ENCODE measurements around the gene PDHX. TPM values are rescaled to one million over a fixed set of nuclear protein-coding genes. Genes with fewer than 3 reads are reported as not detected.
A peak's percentile ranks its signal among the peaks of the same experiment; 100 is the strongest.

Gene PDHX
- total RNA-seq, 1 experiment from 2014 or later, result 63.0 TPM

GRCh38 chr11:34909415-34909814 lies 7.0 kb upstream of the PDHX start:
- ChIA-PET POLR2A (no interaction called here), CTCF (no interaction called here)
- Histone ChIP-seq H3K27me3 (ENCODE audit: control insufficient read depth, insufficient read depth, low read length) (no peaks in the 10 kb centered on the region), H3K4me1 (ENCODE audit: control insufficient read depth, insufficient read depth, low read length) (0 out of 2 replicates have a peak, but pooled peaks cover 3% of the 10 kb centered on the region), H3K27ac (ENCODE audit: low read length) (peak overlapping the region; percentile 46; the same call in 1 of the 2 replicates), H3K9me3 (ENCODE audit: control insufficient read depth, insufficient read depth, low read depth, low read length) (no peaks in the 10 kb centered on the region), H3K36me3 (ENCODE audit: control insufficient read depth, insufficient read depth, low read length) (no peaks in the 10 kb centered on the region), H3K4me3 (ENCODE audit: low read depth in 2 of 2, low read length in 2 of 2) (no peak overlapping the region)
- no peak for DNase-seq (ENCODE audit: low read depth, low spot score)
- TF ChIP-seq TCF7L2 (IDR thresholded peaks at IDR 0.05; ENCODE audit: low read depth, low read length) (no peak), CTCF (IDR thresholded peaks at IDR 0.05) (no peak), SIN3A (IDR thresholded peaks at IDR 0.05; ENCODE audit: borderline replicate concordance, insufficient read depth, low read depth, low read length) (no peak), REST (IDR thresholded peaks at IDR 0.05; ENCODE audit: insufficient read depth in 1 of 2, low read depth in 2 of 2, low read length in 1 of 2) (no peak), POLR2AphosphoS5 (IDR thresholded peaks at IDR 0.05; ENCODE audit: low read depth, low read length) (no peak)
- no TSS peak for BruUV-seq (replicated peaks)
- in situ Hi-C loops (cut with HindIII; ENCODE audit: low pct_unique_long_range_greater_than_20kb, low sequenced_read_pairs), result no loop called here
- intact Hi-C loops (cut with micrococcal nuclease; ENCODE audit: unreplicated experiment), result no loop called here
- ATAC-seq, result no peak

- BruUV-seq (replicated peaks), result no TSS peak
- 0 out of 2 replicates have a peak, but pooled peaks cover 3% of the 10 kb centered on the region for H3K4me1 ChIP-seq (ENCODE audit: control insufficient read depth, insufficient read depth, low read length)
- POLR2A ChIA-PET, result interaction anchor here (0.6 kb wide), 1 partner anchor 461 kb away, joined by 3 read pairs; no protein-coding TSS in a partner anchor
- no peak overlapping the region for H3K27ac ChIP-seq (ENCODE audit: low read length)
- CTCF ChIA-PET, result no interaction called here
- DNase-seq (ENCODE audit: low read depth, low spot score) (no peak), ATAC-seq (no peak)
- H3K36me3 ChIP-seq (ENCODE audit: control insufficient read depth, insufficient read depth, low read length), result no peaks in the 10 kb centered on the region
- H3K9me3 ChIP-seq (ENCODE audit: control insufficient read depth, insufficient read depth, low read depth, low read length), result no peaks in the 10 kb centered on the region
- no peak for TF ChIP-seq TCF7L2 (IDR thresholded peaks at IDR 0.05; ENCODE audit: low read depth, low read length)
- no peak for TF ChIP-seq REST (IDR thresholded peaks at IDR 0.05; ENCODE audit: insufficient read depth in 1 of 2, low read depth in 2 of 2, low read length in 1 of 2)
- no peak for TF ChIP-seq CTCF (IDR thresholded peaks at IDR 0.05)
- no peak for TF ChIP-seq POLR2AphosphoS5 (IDR thresholded peaks at IDR 0.05; ENCODE audit: low read depth, low read length)
- TF ChIP-seq SIN3A (IDR thresholded peaks at IDR 0.05; ENCODE audit: borderline replicate concordance, insufficient read depth, low read depth, low read length), result no peak
- no peaks in the 10 kb centered on the region for H3K27me3 ChIP-seq (ENCODE audit: control insufficient read depth, insufficient read depth, low read length)
- intact Hi-C loops (cut with micrococcal nuclease; ENCODE audit: unreplicated experiment) (no loop called here), in situ Hi-C loops (cut with HindIII; ENCODE audit: low pct_unique_long_range_greater_than_20kb, low sequenced_read_pairs) (no loop called here)
- no peak overlapping the region for H3K4me3 ChIP-seq (ENCODE audit: low read depth in 2 of 2, low read length in 2 of 2)
These were observed 6.5 kb upstream of the PDHX start for GRCh38 chr11:34909955-34910354.

All from Panc1 (cell line).